Testis (tissue), 3 donors: Measurements from ENCODE around the gene FOXK2. TPM values are rescaled to one million over a fixed set of nuclear protein-coding genes. Genes with fewer than 3 reads are reported as not detected.

Experiments
- DNase-seq: peaks from one replicate; pipeline ENCODE4 v3.0.0-alpha.2; 2019
- H3K27ac ChIP-seq, 2 donors: fragments of 200-600 bp; sonication (generic); one replicate each; pipeline ENCODE4 v1.5.1; 2019
- H3K27me3 ChIP-seq: fragments of 200-600 bp; sonication (generic); one replicate; pipeline ENCODE4 v1.5.1; 2019
- H3K36me3 ChIP-seq: fragments of 200-600 bp; sonication (generic); one replicate; pipeline ENCODE4 v1.5.1; 2017; ENCODE audit warnings: low read depth; ENCODE audit errors: missing control alignments
- H3K4me1 ChIP-seq: fragments of 200-600 bp; sonication (generic); one replicate; pipeline ENCODE4 v1.5.1; 2019
- H3K4me3 ChIP-seq, 2 donors: fragments of 200-600 bp; sonication (generic); one replicate each; pipeline ENCODE4 v1.5.1; 2017 to 2019
- H3K9me3 ChIP-seq: fragments of 200-600 bp; sonication (generic); one replicate; pipeline ENCODE4 v1.5.1; 2017
- POLR2A ChIP-seq: fragments of 450-650 bp; IDR thresholded peaks from one replicate; pipeline ENCODE4 v1.6.1; 2017; ENCODE audit warnings: antibody characterized with exemption, mild to moderate bottlenecking, moderate library complexity
- WGBS, 2 donors: methylation state at CpG; one replicate each; pipeline ENCODE4 v1.1.5; 2018; 5-methylcytosine and 5-hydroxymethylcytosine counted together
- intact Hi-C: fragments of 100-400 bp; cut with DNase I; formaldehyde crosslinking; loops from one replicate; pipeline ENCODE4 v1.15.1; 2023; ENCODE audit warnings: low total_unique reads
- polyA plus RNA-seq: library from polyadenylated mRNA; stranded (reverse); fragments of 350-450 nt; fragmentation: Illumina TruSeq; extraction: RNeasy Lipid Tissue Mini Kit (QIAGEN cat#74804); gene quantifications from one replicate; pipeline ENCODE4 v1.2.3, GENCODE V29; 2014; ENCODE audit warnings: low read depth, low replicate concordance; ENCODE audit not compliant: insufficient read depth
- total RNA-seq, 2 donors: library from RNA; depleted of rRNA; stranded (reverse); fragments of >200 nt; gene quantifications; one replicate each; pipeline ENCODE4 v1.2.3, GENCODE V29; 2016
- TF ChIP-seq, protein P1 (sequence below), 3 experiments: fragments of 450-650 bp in 2 of 3; fragments of 200-600 bp in 1 of 3; sonication (generic) in 1 of 3; IDR thresholded peaks; one replicate each; pipeline ENCODE4 v1.5.1; 2016 to 2019; ENCODE audit warnings: antibody characterized with exemption in 3 of 3, mild to moderate bottlenecking in 2 of 3, moderate library complexity in 1 of 3

FOXK2 gene
- total and polyA plus RNA-seq, 3 donors from 2014 or later, result 85.8 to 95.1 (median 94.3) TPM

- Histone ChIP-seq H3K4me3 (peak overlapping the region; percentile 3 to 50), H3K27me3 (no peaks in the 10 kb centered on the region), H3K9me3 (no peaks in the 10 kb centered on the region), H3K4me1 (peaks cover 9% of the 10 kb centered on the region), H3K36me3 (no peaks in the 10 kb centered on the region), H3K27ac (peak overlapping the region; percentile 46 to 78)
- peak; percentile 50 for DNase-seq
- TF ChIP-seq POLR2A, result no peak
- TF ChIP-seq, protein P1, sequence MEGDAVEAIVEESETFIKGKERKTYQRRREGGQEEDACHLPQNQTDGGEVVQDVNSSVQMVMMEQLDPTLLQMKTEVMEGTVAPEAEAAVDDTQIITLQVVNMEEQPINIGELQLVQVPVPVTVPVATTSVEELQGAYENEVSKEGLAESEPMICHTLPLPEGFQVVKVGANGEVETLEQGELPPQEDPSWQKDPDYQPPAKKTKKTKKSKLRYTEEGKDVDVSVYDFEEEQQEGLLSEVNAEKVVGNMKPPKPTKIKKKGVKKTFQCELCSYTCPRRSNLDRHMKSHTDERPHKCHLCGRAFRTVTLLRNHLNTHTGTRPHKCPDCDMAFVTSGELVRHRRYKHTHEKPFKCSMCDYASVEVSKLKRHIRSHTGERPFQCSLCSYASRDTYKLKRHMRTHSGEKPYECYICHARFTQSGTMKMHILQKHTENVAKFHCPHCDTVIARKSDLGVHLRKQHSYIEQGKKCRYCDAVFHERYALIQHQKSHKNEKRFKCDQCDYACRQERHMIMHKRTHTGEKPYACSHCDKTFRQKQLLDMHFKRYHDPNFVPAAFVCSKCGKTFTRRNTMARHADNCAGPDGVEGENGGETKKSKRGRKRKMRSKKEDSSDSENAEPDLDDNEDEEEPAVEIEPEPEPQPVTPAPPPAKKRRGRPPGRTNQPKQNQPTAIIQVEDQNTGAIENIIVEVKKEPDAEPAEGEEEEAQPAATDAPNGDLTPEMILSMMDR (IDR thresholded peaks at IDR 0.05), result no peak
- WGBS, 2 donors, result 4 to 12% methylated on average over 17 to 18 of the region's 37 CpGs
- intact Hi-C loops, result no loop called here
Measured at GRCh38 chr17:82648742-82649331, 129.3 kb downstream of the FOXK2 start.

- intact Hi-C loops, result no loop called here
- Histone ChIP-seq H3K27me3 (no peaks in the 10 kb centered on the region), H3K27ac (no peak overlapping the region)
Measured at GRCh38 chr17:82649501-82650261, 130.1 kb downstream of the FOXK2 start.

DNA sequence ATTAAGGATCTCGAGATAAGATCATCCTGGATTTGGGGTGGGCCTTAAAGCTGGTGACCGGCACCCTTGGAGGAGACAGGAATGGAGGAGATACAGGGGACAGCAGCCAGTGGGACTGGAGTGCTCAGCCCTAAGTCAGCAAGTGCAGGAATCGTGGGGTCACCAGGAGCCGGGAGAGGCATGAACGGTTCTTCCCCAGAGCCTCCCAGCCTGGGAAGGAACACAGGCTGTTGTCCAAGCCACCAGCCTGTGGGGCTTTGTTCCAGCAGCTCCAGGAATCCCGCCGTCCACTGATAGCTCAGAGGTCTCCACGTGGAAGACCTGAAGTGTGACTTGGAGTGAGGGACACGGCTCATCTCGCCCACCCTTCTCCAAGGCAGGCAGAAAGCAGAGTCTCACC, 131.2 kb downstream of the FOXK2 start:
- TF ChIP-seq POLR2A, result no peak
- TF ChIP-seq, protein P1 (IDR thresholded peaks at IDR 0.05), result no peak
- no peak for DNase-seq
- H3K36me3 ChIP-seq, result no peaks in the 10 kb centered on the region
- intact Hi-C loops, result no loop called here
- peaks cover 9% of the 10 kb centered on the region for H3K4me1 ChIP-seq
- H3K27ac ChIP-seq, result no peak overlapping the region
- no peak overlapping the region for H3K4me3 ChIP-seq
- 65 to 69% methylated on average over 10 of the region's 10 CpGs for WGBS, 2 donors
- no peaks in the 10 kb centered on the region for H3K9me3 ChIP-seq
- no peaks in the 10 kb centered on the region for H3K27me3 ChIP-seq

More at GRCh38 chr17:82649501-82650261, 130.1 kb downstream of the FOXK2 start:
- no peak overlapping the region for H3K4me3 ChIP-seq
- peaks cover 9% of the 10 kb centered on the region for H3K4me1 ChIP-seq
- TF ChIP-seq POLR2A, result no peak
- TF ChIP-seq, protein P1 (IDR thresholded peaks at IDR 0.05), result no peak
- no peak for DNase-seq
- no peaks in the 10 kb centered on the region for H3K9me3 ChIP-seq
- WGBS, 2 donors, result 88 to 95% methylated on average over 20 to 22 of the region's 22 CpGs
- no peaks in the 10 kb centered on the region for H3K36me3 ChIP-seq

DNA sequence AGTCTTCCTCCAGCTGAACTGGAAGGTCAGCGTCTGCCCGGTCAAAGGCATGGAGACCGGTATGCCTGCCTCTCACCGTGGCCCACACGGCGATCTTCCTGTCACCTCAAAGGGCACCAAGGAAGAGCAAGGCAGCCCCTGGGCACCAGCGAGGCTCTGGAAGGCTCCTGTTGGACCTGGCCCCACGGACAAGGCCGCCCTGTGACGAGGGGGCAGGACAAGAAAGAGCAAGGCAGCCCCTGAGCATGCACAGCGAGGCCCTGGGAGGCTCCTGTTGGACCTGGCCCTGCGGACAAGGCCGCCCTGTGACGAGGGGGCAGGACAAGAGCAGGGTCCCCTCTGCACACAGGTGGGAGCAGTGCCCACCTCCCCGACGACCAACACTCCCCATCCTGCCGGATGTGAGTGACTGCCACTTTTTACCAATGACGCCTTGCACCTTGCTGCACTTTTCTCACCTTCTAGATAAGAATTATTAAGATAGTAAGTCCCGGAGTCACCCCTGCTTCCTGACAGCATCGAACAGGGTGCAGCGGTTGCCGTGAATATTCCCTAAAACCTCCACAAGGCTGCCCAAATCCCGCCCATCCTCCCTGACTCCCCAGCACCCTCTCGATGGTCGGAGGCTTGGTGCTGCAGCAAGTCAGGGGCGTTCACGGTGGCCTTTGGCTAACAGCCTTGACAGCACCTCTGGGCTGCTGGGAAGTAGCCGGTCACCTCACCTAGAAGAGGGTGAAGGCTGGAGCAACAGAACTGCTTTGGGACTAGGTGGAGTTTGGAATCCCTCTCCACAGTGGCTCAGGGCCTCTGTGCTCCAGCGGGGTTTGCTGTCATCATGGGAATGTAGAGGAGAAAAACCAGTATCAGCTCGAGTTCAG, 134.4 kb downstream of the FOXK2 start:
- TF ChIP-seq, protein P1 (IDR thresholded peaks at IDR 0.05), result no peak
- TF ChIP-seq POLR2A, result no peak
- H3K9me3 ChIP-seq, result no peaks in the 10 kb centered on the region
- intact Hi-C loops, result no loop called here
- no peaks in the 10 kb centered on the region for H3K36me3 ChIP-seq
- no peaks in the 10 kb centered on the region for H3K27me3 ChIP-seq
- no peak overlapping the region for H3K27ac ChIP-seq
- DNase-seq, result no peak
- no peak overlapping the region for H3K4me3 ChIP-seq
- H3K4me1 ChIP-seq, result no peaks in the 10 kb centered on the region
- 84 to 85% methylated on average over 19 to 30 of the region's 30 CpGs for WGBS, 2 donors

Other genes with a start within 250 kb of the FOXK2 start
- 100 to 1,000 TPM; 137 to 179 TPM for gene CSNK1D, start 246.0 kb upstream of the FOXK2 start, total RNA-seq
- 178 TPM for gene CSNK1D, start 246.0 kb upstream of the FOXK2 start, polyA plus RNA-seq
- 1 to 10 TPM in 1 of 2 donors, under 1 TPM in 1; 0.55 to 2.3 TPM for gene CD7, start 202.1 kb upstream of the FOXK2 start, total RNA-seq
- 3.0 TPM for gene CD7, start 202.1 kb upstream of the FOXK2 start, polyA plus RNA-seq
- gene SECTM1, start 186.0 kb upstream of the FOXK2 start, total RNA-seq, result 1 to 10 TPM in 1 of 2 donors, under 1 TPM in 1; 0.55 to 5.9 TPM
- 9.3 TPM for gene SECTM1, start 186.0 kb upstream of the FOXK2 start, polyA plus RNA-seq
- 10 to 100 TPM; 21.9 to 37.8 TPM for gene TEX19, start 160.5 kb upstream of the FOXK2 start, total RNA-seq
- gene TEX19, start 160.5 kb upstream of the FOXK2 start, polyA plus RNA-seq, result 31.2 TPM
- 10 to 100 TPM in 1 of 2 donors, 1 to 10 TPM in 1; 3.8 to 28.1 TPM for gene UTS2R, start 148.0 kb upstream of the FOXK2 start, total RNA-seq
- 0.32 TPM for gene UTS2R, start 148.0 kb upstream of the FOXK2 start, polyA plus RNA-seq
- gene HEXD, start 101.4 kb upstream of the FOXK2 start, total RNA-seq, result 10 to 100 TPM; 90.9 to 95.3 TPM
- 24.4 TPM for gene HEXD, start 101.4 kb upstream of the FOXK2 start, polyA plus RNA-seq
- gene OGFOD3, start 101.1 kb upstream of the FOXK2 start, total RNA-seq, result 10 to 100 TPM; 28.9 to 37.4 TPM
- gene OGFOD3, start 101.1 kb upstream of the FOXK2 start, polyA plus RNA-seq, result 19.6 TPM
- gene CYBC1, start 69.0 kb upstream of the FOXK2 start, total RNA-seq, result 10 to 100 TPM; 61.1 to 88.2 TPM
- gene CYBC1, start 69.0 kb upstream of the FOXK2 start, polyA plus RNA-seq, result 46.3 TPM
- 100 to 1,000 TPM; 115 to 130 TPM for gene NARF, start 61.0 kb upstream of the FOXK2 start, total RNA-seq
- 161 TPM for gene NARF, start 61.0 kb upstream of the FOXK2 start, polyA plus RNA-seq
- 100 to 1,000 TPM; 163 to 165 TPM for gene WDR45B, start 128.7 kb downstream of the FOXK2 start, total RNA-seq
- gene WDR45B, start 128.7 kb downstream of the FOXK2 start, polyA plus RNA-seq, result 142 TPM
- 10 to 100 TPM in 1 of 2 donors, 1 to 10 TPM in 1; 9.4 to 16.4 TPM for gene RAB40B, start 179.0 kb downstream of the FOXK2 start, total RNA-seq
- gene RAB40B, start 179.0 kb downstream of the FOXK2 start, polyA plus RNA-seq, result 13.5 TPM
- 10 to 100 TPM; 26.9 to 29.3 TPM for gene FN3KRP, start 197.0 kb downstream of the FOXK2 start, total RNA-seq
- 30.2 TPM for gene FN3KRP, start 197.0 kb downstream of the FOXK2 start, polyA plus RNA-seq
- 10 to 100 TPM; 29.7 to 31.7 TPM for gene FN3K, start 215.9 kb downstream of the FOXK2 start, total RNA-seq
- gene FN3K, start 215.9 kb downstream of the FOXK2 start, polyA plus RNA-seq, result 12.4 TPM
- 100 to 1,000 TPM; 115 to 128 TPM for gene TBCD, start 232.3 kb downstream of the FOXK2 start, total RNA-seq
- 81.2 TPM for gene TBCD, start 232.3 kb downstream of the FOXK2 start, polyA plus RNA-seq